ENCODE results near the gene PRM2. TPM values are rescaled to one million over a fixed set of nuclear protein-coding genes. Genes with fewer than 3 reads are reported as not detected.

The PRM2 gene
- total RNA-seq, 1 experiment from 2014 or later, result not detected

DNA sequence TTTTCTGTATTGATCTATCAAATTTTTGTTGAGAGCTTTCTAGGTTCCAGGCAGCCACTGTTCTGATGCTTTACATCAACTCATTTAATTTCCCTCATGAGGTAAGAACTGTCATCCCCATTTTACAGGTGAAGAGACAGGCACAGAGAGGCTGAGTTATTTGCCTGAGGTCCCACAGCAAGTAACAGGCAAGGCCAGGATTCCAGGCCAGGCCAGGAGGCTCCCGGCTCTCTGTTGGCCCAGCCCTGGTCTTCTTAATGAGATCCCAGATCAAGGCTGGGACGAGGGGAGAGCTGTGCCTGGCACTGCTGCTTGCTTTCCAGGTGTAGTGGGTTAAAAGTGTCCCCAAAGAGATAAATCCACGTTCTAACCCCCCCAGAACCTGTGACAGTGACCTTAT, 46.5 kb upstream of the PRM2 start:
- no peak overlapping the region for H2AFZ ChIP-seq (ENCODE audit: low read length)
- H3K23me2 ChIP-seq (ENCODE audit: insufficient read length, low read depth, low read length, poor library complexity, severe bottlenecking), result peaks cover 1% of the 10 kb centered on the region
- no peak overlapping the region for H2BK12ac ChIP-seq (ENCODE audit: insufficient read length, low read depth, low read length)
- no peak for TF ChIP-seq CTCF (conservative IDR thresholded peaks at IDR 0.05)
- H4K20me1 ChIP-seq (ENCODE audit: control insufficient read depth, insufficient read depth, insufficient read length), result no peaks in the 10 kb centered on the region
- H3K56ac ChIP-seq (ENCODE audit: insufficient read length, low read depth, low read length), result no peak overlapping the region
- no CpG with 5 or more reads among the region's 3 CpGs for WGBS (ENCODE audit: extremely low coverage, insufficient read length, low lambda C conversion rate)
- no peak overlapping the region for H3K27ac ChIP-seq (ENCODE audit: insufficient read length, low read depth, low read length)
- H3K14ac ChIP-seq (ENCODE audit: insufficient read depth, low read length), result no peak overlapping the region
- no peak overlapping the region for H4K5ac ChIP-seq (ENCODE audit: insufficient read length, low read depth, low read length)
- no peak overlapping the region for H4K8ac ChIP-seq (replicated peaks; ENCODE audit: insufficient read length, low read depth, low read length)
- H4K91ac ChIP-seq (ENCODE audit: insufficient read length, low read depth, low read length), result no peak overlapping the region
- no peak overlapping the region for H3T11ph ChIP-seq (ENCODE audit: low read length)
- H2BK120ac ChIP-seq (ENCODE audit: low read depth, low read length, poor library complexity, severe bottlenecking), result no peak overlapping the region
- no peak overlapping the region for H3K4ac ChIP-seq (ENCODE audit: low read depth, low read length)
- H2AK5ac ChIP-seq (ENCODE audit: insufficient read length, low read length), result no peak overlapping the region
- H3K23ac ChIP-seq (ENCODE audit: insufficient read length, low read depth, low read length), result no peak overlapping the region
- Mint-ChIP-seq H3K27me3 (ENCODE audit: low read depth) (no peaks in the 10 kb centered on the region; the same call in 1 of the 2 replicates), H3K4me1 (peaks cover 30 to 40% of the 10 kb centered on the region in 2 experiments), H3K36me3 (ENCODE audit: insufficient read depth in 1 of 3, low read depth in 3 of 3) (peaks cover 4 to 9% (median 6%) of the 10 kb centered on the region in 3 experiments; a peak in 5 of 7 replicates), H3K9me3 (peaks cover 0 to 4% of the 10 kb centered on the region in 2 experiments; a peak in 2 of 5 replicates), H3K4me3 (no peak overlapping the region), H3K27ac (peak overlapping the region in 2 of 3 experiments; percentile 48 to 68; a peak in 3 of 7 replicates)
- no peaks in the 10 kb centered on the region; the same call in 1 of the 2 replicates for H3K79me2 ChIP-seq (ENCODE audit: insufficient read depth, low read length)
- peaks cover 5% of the 10 kb centered on the region; the same call in 1 of the 2 replicates for H3K4me1 ChIP-seq (ENCODE audit: insufficient read depth, low read length)
- no peak overlapping the region for H3K9ac ChIP-seq (ENCODE audit: extremely low read depth, insufficient read length, low read length)
- H3K79me1 ChIP-seq (ENCODE audit: insufficient read depth, low read depth, low read length, poor library complexity, severe bottlenecking), result no peaks in the 10 kb centered on the region
- no peaks in the 10 kb centered on the region for H3K9me3 ChIP-seq (ENCODE audit: control insufficient read depth, low read depth, low read length)
- H2BK5ac ChIP-seq (ENCODE audit: insufficient read length, low read length), result no peak overlapping the region
- no peak overlapping the region for H2BK20ac ChIP-seq (ENCODE audit: low read depth, low read length, poor library complexity, severe bottlenecking)
- no peak for DNase-seq
- H3K18ac ChIP-seq (ENCODE audit: insufficient read length, low read depth, low read length), result no peak overlapping the region
- no peak overlapping the region for H2BK15ac ChIP-seq (ENCODE audit: low read depth, low read length)
- H3K4me2 ChIP-seq (ENCODE audit: insufficient read depth, insufficient read length, low read length), result no peak overlapping the region
- no peaks in the 10 kb centered on the region for H3K27me3 ChIP-seq (ENCODE audit: insufficient read depth, low read length)

All from H9 (cell line).